ENCODE results near the gene HPCAL1.

GRCh38 chr2:10366601-10367270 is 64.0 kb downstream of the HPCAL1 start:
- TF ChIP-seq CTCF (IDR thresholded peaks at IDR 0.05) = no peak
- no peak for TF ChIP-seq EZH2 (IDR thresholded peaks at IDR 0.05; ENCODE audit: borderline replicate concordance, insufficient read depth, low read depth, low read length, poor library complexity, severe bottlenecking)
